ENCODE data around the gene FNDC3B. TPM values are rescaled to one million over a fixed set of nuclear protein-coding genes. Genes with fewer than 3 reads are reported as not detected.

FNDC3B gene
- total and polyA plus RNA-seq, 7 donors: 16.2 to 93.9 (median 50.3) TPM

DNA sequence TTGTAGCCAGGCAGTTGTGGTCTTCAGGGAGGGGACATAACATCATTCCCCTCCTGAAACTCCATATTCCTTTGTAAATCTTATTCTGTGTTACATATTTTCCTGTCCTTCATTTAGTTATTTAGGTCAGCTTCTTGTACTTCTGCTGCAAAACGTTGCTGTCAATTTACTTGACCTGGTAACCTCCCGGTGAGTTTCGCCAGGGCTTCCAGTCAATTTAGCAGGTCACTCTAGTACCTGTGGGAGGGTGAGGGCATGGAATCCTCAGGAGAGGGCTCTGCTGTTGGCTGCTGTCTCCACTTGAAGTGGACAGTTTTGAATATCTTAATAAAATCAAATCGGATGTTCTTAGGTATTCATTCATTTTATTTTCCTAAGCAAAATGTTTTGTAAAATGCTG is 29.6 kb downstream of the FNDC3B start:
- intact Hi-C loops (cut with DNase I): no loop called here
- H3K36me3 ChIP-seq: no peaks in the 10 kb centered on the region
- no peak overlapping the region for H3K4me3 ChIP-seq
- no peak for DNase-seq
- TF ChIP-seq EP300 (IDR thresholded peaks at IDR 0.05) (no peak), POLR2AphosphoS5 (IDR thresholded peaks at IDR 0.05) (no peak), POLR2A (IDR thresholded peaks at IDR 0.05) (no peak)
- TF ChIP-seq, protein P1, sequence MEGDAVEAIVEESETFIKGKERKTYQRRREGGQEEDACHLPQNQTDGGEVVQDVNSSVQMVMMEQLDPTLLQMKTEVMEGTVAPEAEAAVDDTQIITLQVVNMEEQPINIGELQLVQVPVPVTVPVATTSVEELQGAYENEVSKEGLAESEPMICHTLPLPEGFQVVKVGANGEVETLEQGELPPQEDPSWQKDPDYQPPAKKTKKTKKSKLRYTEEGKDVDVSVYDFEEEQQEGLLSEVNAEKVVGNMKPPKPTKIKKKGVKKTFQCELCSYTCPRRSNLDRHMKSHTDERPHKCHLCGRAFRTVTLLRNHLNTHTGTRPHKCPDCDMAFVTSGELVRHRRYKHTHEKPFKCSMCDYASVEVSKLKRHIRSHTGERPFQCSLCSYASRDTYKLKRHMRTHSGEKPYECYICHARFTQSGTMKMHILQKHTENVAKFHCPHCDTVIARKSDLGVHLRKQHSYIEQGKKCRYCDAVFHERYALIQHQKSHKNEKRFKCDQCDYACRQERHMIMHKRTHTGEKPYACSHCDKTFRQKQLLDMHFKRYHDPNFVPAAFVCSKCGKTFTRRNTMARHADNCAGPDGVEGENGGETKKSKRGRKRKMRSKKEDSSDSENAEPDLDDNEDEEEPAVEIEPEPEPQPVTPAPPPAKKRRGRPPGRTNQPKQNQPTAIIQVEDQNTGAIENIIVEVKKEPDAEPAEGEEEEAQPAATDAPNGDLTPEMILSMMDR (IDR thresholded peaks at IDR 0.05): no peak
- H3K4me1 ChIP-seq: peaks cover 0 to 86% (median 68%) of the 10 kb centered on the region in 4 donors
- no peaks in the 10 kb centered on the region for H3K9me3 ChIP-seq
- H3K27ac ChIP-seq: peak overlapping the region in 1 of 4 donors; percentile 22
- WGBS, 2 donors: 64 to 78% methylated on average over 4 of the region's 4 CpGs
- no peaks in the 10 kb centered on the region for H3K27me3 ChIP-seq

DNA sequence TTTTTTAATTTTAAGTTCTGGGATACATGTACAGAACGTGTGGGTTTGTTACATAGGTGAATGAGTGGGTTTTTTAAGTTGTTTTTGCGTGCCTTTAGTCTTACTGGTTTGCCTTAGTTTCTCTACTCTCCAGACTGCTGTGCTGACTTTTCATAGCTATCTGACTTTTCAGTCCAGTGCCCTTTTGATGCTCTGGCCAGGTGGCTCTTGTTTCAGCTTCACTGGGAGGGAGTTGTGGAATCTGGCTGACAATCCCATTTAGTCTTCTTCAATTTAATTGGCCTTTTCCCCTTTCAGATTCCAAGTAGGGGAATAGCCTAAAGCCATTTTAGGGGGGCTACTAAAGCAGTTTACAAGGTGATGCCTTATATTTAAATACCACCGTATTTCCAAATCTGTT is 30.1 kb downstream of the FNDC3B start:
- TF ChIP-seq POLR2AphosphoS5 (IDR thresholded peaks at IDR 0.05): no peak
- TF ChIP-seq EP300 (IDR thresholded peaks at IDR 0.05): no peak
- no peak for TF ChIP-seq POLR2A (IDR thresholded peaks at IDR 0.05)
- TF ChIP-seq, protein P1 (IDR thresholded peaks at IDR 0.05): no peak

DNA sequence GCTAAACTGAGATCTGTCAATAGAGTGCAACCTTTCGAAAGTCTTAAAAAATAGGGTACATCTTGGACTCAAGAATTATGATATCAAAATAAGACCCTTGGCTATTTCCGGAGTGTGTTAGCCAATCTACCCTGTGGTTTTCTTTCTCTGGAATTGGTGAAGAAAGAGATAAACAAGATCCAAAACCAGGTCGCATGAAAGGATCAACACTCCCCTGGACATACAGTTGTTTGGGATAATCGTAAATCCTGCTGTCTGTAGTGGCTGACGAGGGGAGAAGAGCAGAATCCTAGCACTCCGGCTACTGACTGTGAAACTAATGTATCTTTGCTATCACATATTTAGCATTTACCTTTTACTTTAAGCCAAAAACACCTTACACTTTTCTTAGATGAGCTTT is 30.9 kb downstream of the FNDC3B start:
- H3K27ac ChIP-seq: peak overlapping the region in 1 of 4 donors; percentile 22
- intact Hi-C loops (cut with DNase I): no loop called here
- no peak overlapping the region for H3K4me3 ChIP-seq
- 81 to 86% methylated on average over 6 of the region's 6 CpGs for WGBS, 2 donors
- TF ChIP-seq POLR2A (IDR thresholded peaks at IDR 0.05): no peak
- no peak for TF ChIP-seq EP300 (IDR thresholded peaks at IDR 0.05)
- TF ChIP-seq POLR2AphosphoS5 (IDR thresholded peaks at IDR 0.05): no peak
- TF ChIP-seq, protein P1 (IDR thresholded peaks at IDR 0.05): no peak
- no peaks in the 10 kb centered on the region for H3K9me3 ChIP-seq
- peaks cover 0 to 96% (median 65%) of the 10 kb centered on the region in 4 donors for H3K4me1 ChIP-seq
- no peak for DNase-seq
- no peaks in the 10 kb centered on the region for H3K27me3 ChIP-seq
- no peaks in the 10 kb centered on the region for H3K36me3 ChIP-seq

More for the DNA sequence above, 30.1 kb downstream of the FNDC3B start:
- no peaks in the 10 kb centered on the region for H3K36me3 ChIP-seq
- 85 to 87% methylated on average over 3 of the region's 3 CpGs for WGBS, 2 donors
- peaks cover 0 to 91% (median 71%) of the 10 kb centered on the region in 4 donors for H3K4me1 ChIP-seq
- H3K27me3 ChIP-seq: no peaks in the 10 kb centered on the region
- H3K4me3 ChIP-seq: no peak overlapping the region
- peak overlapping the region in 1 of 4 donors; percentile 22 for H3K27ac ChIP-seq
- intact Hi-C loops (cut with DNase I): no loop called here
- no peak for DNase-seq
- no peaks in the 10 kb centered on the region for H3K9me3 ChIP-seq

DNA sequence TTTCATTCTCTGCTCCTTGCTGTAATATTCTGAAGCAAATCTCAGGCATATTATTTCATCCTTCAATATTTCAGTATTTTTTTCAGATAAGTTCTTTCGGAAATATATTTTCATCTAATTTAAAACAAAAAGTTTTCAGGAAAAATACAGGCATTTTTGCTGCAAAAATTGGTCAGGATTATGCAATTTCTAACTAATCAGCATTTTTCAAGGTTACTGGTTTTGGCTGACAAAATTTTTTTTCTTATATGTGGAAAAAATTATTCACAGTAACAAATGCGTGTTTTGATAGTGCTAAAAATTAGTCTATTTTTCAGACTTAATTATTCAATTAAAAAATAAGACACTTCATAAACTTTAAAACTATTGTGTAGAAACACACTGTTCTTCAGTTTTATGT is 31.4 kb downstream of the FNDC3B start:
- DNase-seq: no peak
- no peaks in the 10 kb centered on the region for H3K9me3 ChIP-seq
- H3K27me3 ChIP-seq: no peaks in the 10 kb centered on the region
- peaks cover 0 to 91% (median 62%) of the 10 kb centered on the region in 4 donors for H3K4me1 ChIP-seq
- H3K36me3 ChIP-seq: no peaks in the 10 kb centered on the region
- peak overlapping the region in 1 of 4 donors; percentile 22 for H3K27ac ChIP-seq
- no peak overlapping the region for H3K4me3 ChIP-seq
- intact Hi-C loops (cut with DNase I): no loop called here
- TF ChIP-seq EP300 (IDR thresholded peaks at IDR 0.05): no peak
- TF ChIP-seq POLR2A (IDR thresholded peaks at IDR 0.05): no peak
- TF ChIP-seq, protein P1 (IDR thresholded peaks at IDR 0.05): no peak
- no peak for TF ChIP-seq POLR2AphosphoS5 (IDR thresholded peaks at IDR 0.05)
- WGBS, 2 donors: 91 to 95% methylated on average over 2 of the region's 2 CpGs

DNA sequence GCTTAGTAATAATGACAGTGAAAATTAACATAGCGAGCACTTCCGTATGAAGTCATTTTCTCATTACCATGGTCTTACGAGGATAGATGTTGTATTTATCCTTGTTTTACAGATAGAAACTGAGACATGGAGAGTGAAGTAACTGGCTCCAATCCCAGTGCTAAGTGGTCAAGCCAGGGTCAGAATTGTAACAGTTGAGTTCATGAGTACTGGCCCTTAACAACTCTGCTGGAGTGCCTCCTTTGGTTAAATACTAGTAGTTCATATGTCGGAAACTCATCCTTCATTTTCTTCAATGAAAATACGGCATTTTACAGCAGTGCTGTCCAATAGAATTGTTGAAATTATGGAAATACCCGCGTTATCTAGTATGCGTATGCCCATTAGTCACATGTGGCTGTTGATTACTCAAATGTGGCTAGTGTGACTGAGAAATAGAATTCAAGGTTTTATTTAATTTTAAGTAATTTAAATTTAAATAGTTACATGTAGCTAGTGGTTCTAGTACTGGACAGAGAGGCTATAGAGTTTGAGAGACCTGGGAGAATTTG is 32.5 kb downstream of the FNDC3B start:
- H3K4me1 ChIP-seq: peaks cover 0 to 84% (median 57%) of the 10 kb centered on the region in 4 donors
- H3K27me3 ChIP-seq: no peaks in the 10 kb centered on the region
- 93 to 94% methylated on average over 8 of the region's 8 CpGs for WGBS, 2 donors
- intact Hi-C loops (cut with DNase I): no loop called here
- no peak overlapping the region for H3K27ac ChIP-seq
- H3K4me3 ChIP-seq: no peak overlapping the region
- TF ChIP-seq EP300 (IDR thresholded peaks at IDR 0.05) (no peak), POLR2AphosphoS5 (IDR thresholded peaks at IDR 0.05) (no peak), POLR2A (IDR thresholded peaks at IDR 0.05) (no peak)
- TF ChIP-seq, protein P1 (IDR thresholded peaks at IDR 0.05): peak in 1 of 4 experiments; percentile 5
- no peaks in the 10 kb centered on the region for H3K9me3 ChIP-seq
- no peak for DNase-seq
- no peaks in the 10 kb centered on the region for H3K36me3 ChIP-seq
